ENCODE results near the gene ERGIC2. TPM values are rescaled to one million over a fixed set of nuclear protein-coding genes. Genes with fewer than 3 reads are reported as not detected.

ERGIC2 gene
- total RNA-seq (10 to 100 TPM; 35.3 to 62.5 (median 50.5) TPM), total RNA-seq (54.7 to 138 (median 92.5) reads per million in 29 experiments)
- 69.8 TPM for total RNA-seq (2013)

- no peaks in the 10 kb centered on the region for H3K27me3 ChIP-seq (replicated peaks in 1 of 2; ENCODE audit: control insufficient read depth in 2 of 2, extremely low read depth in 1 of 2, insufficient read depth in 2 of 2, low read length in 1 of 2)
- Mint-ChIP-seq H3K27me3 (no peaks in the 10 kb centered on the region), H3K4me1 (peaks cover 33 to 62% (median 59%) of the 10 kb centered on the region in 3 donors), H3K27ac (peak within 1 kb of the TSS; percentile 95 to 98), H3K9me3 (no peaks in the 10 kb centered on the region), H3K36me3 (peaks cover 12% of the 10 kb centered on the region), H3K4me3 (peak within 1 kb of the TSS; percentile 86 to 95 (median 92))
- ChIA-PET POLR2A (interaction anchor here (0.7 to 0.8 kb wide), 4 partner anchors 10 to 91 kb away, joined by 3 to 6 read pairs (median 3); no protein-coding TSS in a partner anchor), CTCF (interaction anchor here in 1 of 2 donors (0.9 kb wide), 2 partner anchors 40 to 1373 kb away, joined by 3 read pairs; no protein-coding TSS in a partner anchor)
- no peaks in the 10 kb centered on the region for H3K9me3 ChIP-seq
- under 1% methylated on average over 39 of the region's 55 CpGs for WGBS (ENCODE audit: insufficient coverage)
- peaks cover 2 to 17% of the 10 kb centered on the region in 2 experiments for H3K4me1 ChIP-seq (ENCODE audit: control insufficient read depth in 1 of 2, extremely low read depth in 1 of 2, insufficient read depth in 2 of 2, low read length in 2 of 2)
- peak within 1 kb of the TSS; percentile 98 to 100 for H3K4me3 ChIP-seq (ENCODE audit: control insufficient read depth in 1 of 2, extremely low read depth in 1 of 2, low read length in 1 of 2)
- peak; percentile 79 to 99 (median 90) for DNase-seq
- H3K36me3 ChIP-seq (ENCODE audit: control insufficient read depth in 2 of 2, extremely low read depth in 1 of 2, insufficient read depth in 1 of 2, low read length in 1 of 2) = peaks cover 0 to 3% of the 10 kb centered on the region in 2 donors
- peak; percentile 88 to 96 (median 94) for ATAC-seq (replicated peaks in 1 of 4)
- peak within 1 kb of the TSS; percentile 92 for H3K27ac ChIP-seq (ENCODE audit: low read length)
These were observed at the start of gene ERGIC2 for GRCh38 chr12:29380536-29381523. Gene ERGIC2 (minus strand): TSS chr12:29381172. CDS start chr12:29371633, 9,539 bp downstream.

GRCh38 chr12:29430716-29431044 is 49.7 kb upstream of the ERGIC2 start:
- Mint-ChIP-seq H3K27ac (no peak overlapping the region), H3K4me3 (no peak overlapping the region), H3K27me3 (peaks cover 11 to 16% of the 10 kb centered on the region in 2 donors), H3K36me3 (no peaks in the 10 kb centered on the region), H3K9me3 (no peaks in the 10 kb centered on the region), H3K4me1 (peaks cover 2 to 7% (median 2%) of the 10 kb centered on the region in 3 donors)
- no peaks in the 10 kb centered on the region for H3K36me3 ChIP-seq (ENCODE audit: control insufficient read depth in 2 of 2, extremely low read depth in 1 of 2, insufficient read depth in 1 of 2, low read length in 1 of 2)
- H3K27ac ChIP-seq (ENCODE audit: low read length) = no peak overlapping the region
- H3K27me3 ChIP-seq (replicated peaks in 1 of 2; ENCODE audit: control insufficient read depth in 2 of 2, extremely low read depth in 1 of 2, insufficient read depth in 2 of 2, low read length in 1 of 2) = peaks cover 0 to 4% of the 10 kb centered on the region in 2 experiments
- DNase-seq (no peak), ATAC-seq (replicated peaks in 1 of 4) (no peak)
- H3K4me3 ChIP-seq (ENCODE audit: control insufficient read depth in 1 of 2, extremely low read depth in 1 of 2, low read length in 1 of 2) = no peak overlapping the region
- WGBS (ENCODE audit: insufficient coverage) = 71% methylated on average over 1 of the region's 2 CpGs
- H3K4me1 ChIP-seq (ENCODE audit: control insufficient read depth in 1 of 2, extremely low read depth in 1 of 2, insufficient read depth in 2 of 2, low read length in 2 of 2) = no peaks in the 10 kb centered on the region
- no peaks in the 10 kb centered on the region for H3K9me3 ChIP-seq
- ChIA-PET POLR2A (no interaction called here), CTCF (no interaction called here)

GRCh38 chr12:29429999-29430715 is 49.2 kb upstream of the ERGIC2 start:
- no peak overlapping the region for H3K4me3 ChIP-seq (ENCODE audit: control insufficient read depth in 1 of 2, extremely low read depth in 1 of 2, low read length in 1 of 2)
- H3K4me3 Mint-ChIP-seq = no peak overlapping the region
- no peaks in the 10 kb centered on the region for H3K4me1 ChIP-seq (ENCODE audit: control insufficient read depth in 1 of 2, extremely low read depth in 1 of 2, insufficient read depth in 2 of 2, low read length in 2 of 2)
- ChIA-PET CTCF (no interaction called here), POLR2A (no interaction called here)
- H3K9me3 Mint-ChIP-seq = no peaks in the 10 kb centered on the region
- no peaks in the 10 kb centered on the region for H3K9me3 ChIP-seq
- H3K27me3 ChIP-seq (replicated peaks in 1 of 2; ENCODE audit: control insufficient read depth in 2 of 2, extremely low read depth in 1 of 2, insufficient read depth in 2 of 2, low read length in 1 of 2) = peaks cover 0 to 4% of the 10 kb centered on the region in 2 experiments
- ATAC-seq (replicated peaks in 1 of 4) = no peak
- H3K36me3 Mint-ChIP-seq = no peaks in the 10 kb centered on the region
- peaks cover 2 to 7% (median 2%) of the 10 kb centered on the region in 3 donors for H3K4me1 Mint-ChIP-seq
- DNase-seq = no peak
- H3K27ac Mint-ChIP-seq = no peak overlapping the region
- no peaks in the 10 kb centered on the region for H3K36me3 ChIP-seq (ENCODE audit: control insufficient read depth in 2 of 2, extremely low read depth in 1 of 2, insufficient read depth in 1 of 2, low read length in 1 of 2)
- WGBS (ENCODE audit: insufficient coverage) = 76% methylated on average over 2 of the region's 3 CpGs
- peaks cover 11 to 16% of the 10 kb centered on the region in 2 donors for H3K27me3 Mint-ChIP-seq
- no peak overlapping the region for H3K27ac ChIP-seq (ENCODE audit: low read length)

GRCh38 chr12:29428633-29429032 is 47.7 kb upstream of the ERGIC2 start:
- ATAC-seq (replicated peaks in 1 of 4) = no peak
- peaks cover 2 to 7% (median 2%) of the 10 kb centered on the region in 3 donors for H3K4me1 Mint-ChIP-seq
- CTCF ChIA-PET = no interaction called here
- Histone ChIP-seq H3K36me3 (ENCODE audit: control insufficient read depth in 2 of 2, extremely low read depth in 1 of 2, insufficient read depth in 1 of 2, low read length in 1 of 2) (no peaks in the 10 kb centered on the region), H3K4me3 (ENCODE audit: control insufficient read depth in 1 of 2, extremely low read depth in 1 of 2, low read length in 1 of 2) (no peak overlapping the region), H3K27me3 (replicated peaks in 1 of 2; ENCODE audit: control insufficient read depth in 2 of 2, extremely low read depth in 1 of 2, insufficient read depth in 2 of 2, low read length in 1 of 2) (peaks cover 0 to 4% of the 10 kb centered on the region in 2 experiments), H3K27ac (ENCODE audit: low read length) (no peak overlapping the region), H3K4me1 (ENCODE audit: control insufficient read depth in 1 of 2, extremely low read depth in 1 of 2, insufficient read depth in 2 of 2, low read length in 2 of 2) (no peaks in the 10 kb centered on the region), H3K9me3 (no peaks in the 10 kb centered on the region)
- H3K9me3 Mint-ChIP-seq = no peaks in the 10 kb centered on the region
- H3K27me3 Mint-ChIP-seq = peaks cover 11 to 14% of the 10 kb centered on the region in 2 donors
- POLR2A ChIA-PET = interaction anchor here in 1 of 2 donors (0.7 kb wide), 1 partner anchor 23 kb away, joined by 3 read pairs; no protein-coding TSS in a partner anchor
- no peak overlapping the region for H3K27ac Mint-ChIP-seq
- no peak overlapping the region for H3K4me3 Mint-ChIP-seq
- no peaks in the 10 kb centered on the region for H3K36me3 Mint-ChIP-seq
- no peak for DNase-seq

GRCh38 chr12:29427964-29428363 is 47.0 kb upstream of the ERGIC2 start:
- Mint-ChIP-seq H3K4me3 (no peak overlapping the region), H3K36me3 (no peaks in the 10 kb centered on the region), H3K27ac (no peak overlapping the region), H3K9me3 (no peaks in the 10 kb centered on the region), H3K4me1 (peaks cover 2 to 7% (median 2%) of the 10 kb centered on the region in 3 donors), H3K27me3 (peaks cover 11 to 14% of the 10 kb centered on the region in 2 donors)
- ATAC-seq (replicated peaks in 1 of 4) (peak; percentile 65 to 84 (median 76)), DNase-seq (peak in 3 of 35 experiments; percentile 6 to 38 (median 7))
- Histone ChIP-seq H3K9me3 (no peaks in the 10 kb centered on the region), H3K36me3 (ENCODE audit: control insufficient read depth in 2 of 2, extremely low read depth in 1 of 2, insufficient read depth in 1 of 2, low read length in 1 of 2) (no peaks in the 10 kb centered on the region), H3K4me3 (ENCODE audit: control insufficient read depth in 1 of 2, extremely low read depth in 1 of 2, low read length in 1 of 2) (no peak overlapping the region), H3K27me3 (replicated peaks in 1 of 2; ENCODE audit: control insufficient read depth in 2 of 2, extremely low read depth in 1 of 2, insufficient read depth in 2 of 2, low read length in 1 of 2) (peaks cover 0 to 4% of the 10 kb centered on the region in 2 experiments), H3K4me1 (ENCODE audit: control insufficient read depth in 1 of 2, extremely low read depth in 1 of 2, insufficient read depth in 2 of 2, low read length in 2 of 2) (no peaks in the 10 kb centered on the region), H3K27ac (ENCODE audit: low read length) (no peak overlapping the region)
- 15% methylated on average over 4 of the region's 4 CpGs for WGBS (ENCODE audit: insufficient coverage)
- ChIA-PET CTCF (interaction anchor here (0.6 to 0.7 kb wide), 2 partner anchors 19 to 27 kb away, joined by 3 to 6 read pairs; no protein-coding TSS in a partner anchor), POLR2A (no interaction called here)

- Mint-ChIP-seq H3K27me3 (peaks cover 8 to 20% of the 10 kb centered on the region in 2 donors), H3K4me1 (peaks cover 2 to 7% (median 2%) of the 10 kb centered on the region in 3 donors), H3K9me3 (no peaks in the 10 kb centered on the region), H3K4me3 (no peak overlapping the region), H3K27ac (no peak overlapping the region), H3K36me3 (no peaks in the 10 kb centered on the region)
- Histone ChIP-seq H3K4me1 (ENCODE audit: control insufficient read depth in 1 of 2, extremely low read depth in 1 of 2, insufficient read depth in 2 of 2, low read length in 2 of 2) (no peaks in the 10 kb centered on the region), H3K9me3 (no peaks in the 10 kb centered on the region), H3K36me3 (ENCODE audit: control insufficient read depth in 2 of 2, extremely low read depth in 1 of 2, insufficient read depth in 1 of 2, low read length in 1 of 2) (no peaks in the 10 kb centered on the region), H3K4me3 (ENCODE audit: control insufficient read depth in 1 of 2, extremely low read depth in 1 of 2, low read length in 1 of 2) (no peak overlapping the region), H3K27me3 (replicated peaks in 1 of 2; ENCODE audit: control insufficient read depth in 2 of 2, extremely low read depth in 1 of 2, insufficient read depth in 2 of 2, low read length in 1 of 2) (peaks cover 0 to 4% of the 10 kb centered on the region in 2 experiments), H3K27ac (ENCODE audit: low read length) (no peak overlapping the region)
- ATAC-seq (replicated peaks in 1 of 4) = no peak
- no peak for DNase-seq
- CTCF ChIA-PET = interaction anchor here in 1 of 2 donors (1.2 kb wide), 1 partner anchor 109 kb away, joined by 3 read pairs; no protein-coding TSS in a partner anchor
- POLR2A ChIA-PET = no interaction called here
- 100% methylated on average over 1 of the region's 2 CpGs for WGBS (ENCODE audit: insufficient coverage)
These were observed 45.5 kb upstream of the ERGIC2 start for GRCh38 chr12:29426498-29426897.

Measured in T-cell (primary cell).